Pancreas (tissue), 10 donors: ENCODE data around the gene TMEM205. TPM values are rescaled to one million over a fixed set of nuclear protein-coding genes. Genes with fewer than 3 reads are reported as not detected.
"Not testable (repeated sequence)": the region's sequence is repeated elsewhere in the genome, so short reads cannot be mapped to it uniquely, and the experiment has no call there.

Source experiments
- ATAC-seq, 4 donors: fragments of 200-7000 bp; cut with Tn5 transposase; one replicate each; pipeline versions ENCODE4 v1.8.0 to v1.9.1; 2020; ENCODE audit warnings: mild to moderate bottlenecking in 4 of 4, moderate library complexity in 4 of 4
- DNase-seq, 6 donors: peaks; one replicate each; pipeline ENCODE4 v3.0.0-alpha.2; 2020
- FAIRE-seq: peaks from 2 replicates; lab custom pipeline; 2012; peaks lifted over from hg19 to GRCh38; lab: Jason Lieb, UNC
- H3K27ac ChIP-seq, 4 donors: fragments of 200-600 bp; sonication (generic); 1 replicate in 3 of 4; 2 replicates in 1 of 4; pipeline versions ENCODE4 v1.5.0 to v1.8.0; 2020
- H3K27me3 ChIP-seq, 4 donors: fragments of 200-600 bp; one replicate each; pipeline ENCODE4 v1.8.0; 2021
- H3K36me3 ChIP-seq, 3 donors: fragments of 200-600 bp; sonication (generic) in 1 of 3; one replicate each; pipeline versions ENCODE4 v1.5.0 to v1.8.0; 2020 to 2021
- H3K4me1 ChIP-seq, 3 donors: fragments of 200-600 bp; one replicate each; pipeline ENCODE4 v1.8.0; 2021
- H3K4me3 ChIP-seq, 4 donors: fragments of 200-600 bp; sonication (generic) in 2 of 4; one replicate each; pipeline versions ENCODE4 v1.5.0 to v1.8.0; 2020 to 2021
- H3K9me3 ChIP-seq, 4 donors: fragments of 200-600 bp; one replicate each; pipeline ENCODE4 v1.8.0; 2021
- WGBS, 2 donors: extraction: QIAGEN DNeasy Blood & Tissue Kit; methylation state at CpG; one replicate each; pipeline ENCODE4 v1.1.7; 2013; 5-methylcytosine and 5-hydroxymethylcytosine counted together
- intact Hi-C, 3 donors: fragments of 100-400 bp; cut with DNase I; formaldehyde crosslinking; loops; one replicate each; pipeline versions ENCODE4 v1.11.1 to v1.14.2; 2022
- polyA plus RNA-seq, 2 donors: library from polyadenylated mRNA; stranded (reverse); fragments of 200-250 nt; gene quantifications; one replicate each; pipeline ENCODE4 v1.2.3, GENCODE V29; 2013
- total RNA-seq, 6 donors: library from RNA; stranded (reverse); fragmentation: NEBNext Ultra II Directional in 4 of 6; extraction: Animal tissue kit (Norgen Biotek cat#: 25700) in 4 of 6; gene quantifications; one replicate each; pipeline versions ENCODE4 v1.2.1 to v1.2.4, GENCODE V29; 2021 to 2023
- TF ChIP-seq, protein P1 (sequence below), 4 donors: fragments of 200-600 bp; sonication (generic) in 3 of 4; IDR thresholded peaks; one replicate each; pipeline versions ENCODE4 v1.5.0 to v1.8.0; 2021; ENCODE audit warnings: antibody characterized with exemption in 4 of 4
- donor health status: healthy with polysubstance abuse.
- donor health status: DM: no; HTN: no; CAD: no; lungs with moderate emphysema.
- donor health status: DM: no; HTN: no; CAD: no.
- donor health status: control.
- donor health status: control.
- donor health status: Bipolar disorder and iron deficiency.
- donor health status: DM: yes; HTN: yes; CAD: no.
- donor health status: DM: no; HTN: no; CAD: no.
- donor health status: DM: no; HTN: no; CAD: no.
- donor health status: DM: yes; HTN: yes; CAD: no.

The TMEM205 gene
- total and polyA plus RNA-seq, 8 donors: 41.4 to 175 (median 57.9) TPM

DNA sequence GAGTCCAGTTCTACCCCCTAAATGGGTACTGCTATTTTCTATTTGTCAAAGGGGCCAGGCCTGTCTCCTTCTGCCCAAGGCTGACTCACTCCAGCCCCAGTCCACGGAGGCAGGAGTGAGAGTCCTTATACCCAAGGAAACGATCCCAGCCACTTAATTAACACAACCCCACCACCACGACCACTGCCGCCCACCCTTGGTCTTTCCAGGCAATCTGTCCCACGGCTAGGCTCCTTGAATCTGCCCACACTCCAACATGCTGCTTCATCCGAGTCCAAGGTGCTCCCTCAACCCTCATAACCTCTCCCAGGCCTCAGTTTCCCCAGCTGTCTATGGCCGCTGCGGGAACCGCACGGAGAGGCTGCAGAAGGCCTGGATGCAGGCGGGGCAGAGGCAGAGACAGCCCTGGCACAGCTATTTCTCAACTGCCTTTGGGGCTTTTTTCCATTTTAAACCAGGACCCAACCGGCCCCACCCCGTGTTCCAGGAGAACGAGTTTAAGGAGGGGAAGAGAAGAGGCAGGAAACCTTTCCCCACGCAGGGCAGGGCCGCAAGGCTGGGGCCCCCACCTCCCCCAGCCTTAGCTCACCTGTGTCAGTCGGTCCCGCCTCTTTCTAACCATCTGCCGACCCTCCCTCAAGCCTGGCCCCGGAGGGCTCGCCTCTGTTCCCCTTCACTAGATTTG lies 7.4 kb downstream of the TMEM205 start:
- Histone ChIP-seq H3K27me3 (no peaks in the 10 kb centered on the region), H3K4me1 (peaks cover 4 to 9% (median 4%) of the 10 kb centered on the region in 3 donors), H3K4me3 (peak overlapping the region; percentile 72 to 94 (median 88)), H3K36me3 (peaks cover 3 to 28% (median 20%) of the 10 kb centered on the region in 3 donors), H3K9me3 (no peaks in the 10 kb centered on the region), H3K27ac (peak overlapping the region; percentile 61 to 85 (median 78))
- TF ChIP-seq, protein P1, sequence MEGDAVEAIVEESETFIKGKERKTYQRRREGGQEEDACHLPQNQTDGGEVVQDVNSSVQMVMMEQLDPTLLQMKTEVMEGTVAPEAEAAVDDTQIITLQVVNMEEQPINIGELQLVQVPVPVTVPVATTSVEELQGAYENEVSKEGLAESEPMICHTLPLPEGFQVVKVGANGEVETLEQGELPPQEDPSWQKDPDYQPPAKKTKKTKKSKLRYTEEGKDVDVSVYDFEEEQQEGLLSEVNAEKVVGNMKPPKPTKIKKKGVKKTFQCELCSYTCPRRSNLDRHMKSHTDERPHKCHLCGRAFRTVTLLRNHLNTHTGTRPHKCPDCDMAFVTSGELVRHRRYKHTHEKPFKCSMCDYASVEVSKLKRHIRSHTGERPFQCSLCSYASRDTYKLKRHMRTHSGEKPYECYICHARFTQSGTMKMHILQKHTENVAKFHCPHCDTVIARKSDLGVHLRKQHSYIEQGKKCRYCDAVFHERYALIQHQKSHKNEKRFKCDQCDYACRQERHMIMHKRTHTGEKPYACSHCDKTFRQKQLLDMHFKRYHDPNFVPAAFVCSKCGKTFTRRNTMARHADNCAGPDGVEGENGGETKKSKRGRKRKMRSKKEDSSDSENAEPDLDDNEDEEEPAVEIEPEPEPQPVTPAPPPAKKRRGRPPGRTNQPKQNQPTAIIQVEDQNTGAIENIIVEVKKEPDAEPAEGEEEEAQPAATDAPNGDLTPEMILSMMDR (IDR thresholded peaks at IDR 0.05): no peak
- ATAC-seq: peak; percentile 41 to 57 (median 44)
- intact Hi-C loops: no loop called here
- DNase-seq: peak in 2 of 6 donors; percentile 35 to 38
- WGBS, 2 donors: 18 to 19% methylated on average over 21 of the region's 21 CpGs
- FAIRE-seq: no peak

DNA sequence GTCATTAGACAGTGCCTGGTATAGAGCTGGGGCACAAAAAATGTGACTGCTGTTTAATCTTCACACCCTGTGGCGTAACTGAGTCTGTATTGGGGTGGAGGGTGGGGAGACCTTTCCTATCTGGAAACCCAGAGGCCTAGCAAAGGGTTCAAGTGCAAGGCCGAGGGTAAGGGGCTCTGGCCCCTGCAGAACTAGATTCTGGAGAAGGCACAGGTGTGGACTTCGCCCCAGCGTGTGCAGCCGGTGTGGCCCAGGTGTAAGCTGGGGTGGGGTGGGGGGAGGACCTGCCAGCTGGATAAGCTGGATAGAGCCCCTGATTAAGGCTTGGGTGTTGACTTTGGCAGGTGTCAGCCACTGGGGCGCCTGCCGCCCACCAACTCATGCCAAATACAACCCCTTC lies 7.9 kb downstream of the TMEM205 start:
- H3K27me3 ChIP-seq: no peaks in the 10 kb centered on the region
- H3K9me3 ChIP-seq: no peaks in the 10 kb centered on the region
- H3K36me3 ChIP-seq: peaks cover 3 to 34% (median 23%) of the 10 kb centered on the region in 3 donors
- TF ChIP-seq, protein P1 (IDR thresholded peaks at IDR 0.05): no peak
- DNase-seq (peak in 4 of 6 donors; percentile 31 to 51 (median 48)), ATAC-seq (peak; percentile 19 to 60 (median 30)), FAIRE-seq (no peak)
- H3K4me3 ChIP-seq: peak overlapping the region; percentile 72 to 94 (median 88)
- H3K4me1 ChIP-seq: peaks cover 0 to 5% (median 4%) of the 10 kb centered on the region in 3 donors
- intact Hi-C loops: no loop called here
- WGBS, 2 donors: 33 to 39% methylated on average over 7 of the region's 7 CpGs
- H3K27ac ChIP-seq: peak overlapping the region in 1 of 4 donors; percentile 80

DNA sequence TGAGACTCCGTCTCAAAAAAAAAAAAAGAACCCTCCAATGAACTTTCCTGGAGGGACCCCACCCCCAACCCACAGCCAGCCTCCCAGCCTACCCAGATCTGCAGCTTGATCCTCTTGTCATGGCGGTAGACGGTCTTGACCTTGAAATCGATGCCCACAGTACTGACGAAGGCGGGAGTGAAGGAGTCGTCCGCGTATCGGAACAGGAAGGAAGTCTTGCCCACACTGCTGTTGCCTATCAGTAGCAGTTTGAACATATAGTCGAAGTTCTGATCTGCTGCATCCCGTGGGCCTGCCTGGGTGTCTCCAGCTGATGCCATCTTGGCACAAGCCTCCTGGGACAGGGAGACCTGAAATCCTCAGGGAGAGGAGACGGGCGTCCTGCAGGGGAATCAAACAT lies 9.0 kb downstream of the TMEM205 start:
- no peaks in the 10 kb centered on the region for H3K9me3 ChIP-seq
- H3K4me3 ChIP-seq: peak overlapping the region in 1 of 4 donors; percentile 93
- peaks cover 7 to 45% (median 23%) of the 10 kb centered on the region in 3 donors for H3K36me3 ChIP-seq
- intact Hi-C loops: no loop called here
- FAIRE-seq (no peak), DNase-seq (no peak), ATAC-seq (no peak)
- H3K27me3 ChIP-seq: no peaks in the 10 kb centered on the region
- WGBS, 2 donors: 31 to 44% methylated on average over 14 of the region's 14 CpGs
- peaks cover 0 to 5% (median 4%) of the 10 kb centered on the region in 3 donors for H3K4me1 ChIP-seq
- TF ChIP-seq, protein P1 (IDR thresholded peaks at IDR 0.05): no peak
- H3K27ac ChIP-seq: no peak overlapping the region

DNA sequence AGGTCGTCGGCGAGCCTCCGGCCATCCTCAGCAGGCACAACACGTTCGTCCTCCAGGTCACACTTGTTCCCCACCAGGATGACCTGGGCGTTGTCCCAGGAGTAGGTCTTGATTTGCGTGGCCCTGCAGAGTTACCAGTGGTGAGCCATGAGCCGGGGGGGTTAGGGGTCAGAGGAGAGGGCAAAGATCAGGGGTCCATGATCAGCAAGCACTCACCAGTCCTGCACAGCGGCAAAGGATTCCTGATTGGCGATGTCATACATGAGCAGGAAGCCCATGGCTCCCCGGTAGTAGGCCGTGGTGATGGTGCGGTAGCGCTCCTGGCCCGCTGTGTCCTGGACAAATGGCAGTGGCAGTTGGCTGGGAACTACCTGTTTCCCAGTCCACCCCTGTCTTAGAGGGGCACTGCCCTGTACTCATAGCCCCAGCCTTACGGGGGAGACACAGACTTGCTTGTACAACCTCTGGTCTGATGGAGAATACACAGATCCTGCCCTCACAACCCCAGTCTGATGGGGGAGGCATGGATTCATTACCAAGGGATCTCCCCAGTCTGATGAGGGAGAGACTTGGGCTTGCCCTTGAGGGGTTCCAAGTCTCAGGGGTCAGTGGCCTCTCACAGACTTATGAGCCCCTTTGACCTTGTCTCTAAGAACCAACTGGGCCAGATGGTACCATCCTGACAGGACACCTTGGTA lies 10.5 kb downstream of the TMEM205 start:
- intact Hi-C loops: no loop called here
- H3K27me3 ChIP-seq: no peaks in the 10 kb centered on the region
- no peak for ATAC-seq
- no peak overlapping the region for H3K27ac ChIP-seq
- H3K4me3 ChIP-seq: no peak overlapping the region
- H3K9me3 ChIP-seq: no peaks in the 10 kb centered on the region
- peaks cover 0 to 5% (median 4%) of the 10 kb centered on the region in 3 donors for H3K4me1 ChIP-seq
- TF ChIP-seq, protein P1 (IDR thresholded peaks at IDR 0.05): no peak
- no peak for DNase-seq
- peaks cover 7 to 55% (median 23%) of the 10 kb centered on the region in 3 donors for H3K36me3 ChIP-seq
- 94 to 97% methylated on average over 17 of the region's 17 CpGs for WGBS, 2 donors
- no peak for FAIRE-seq

DNA sequence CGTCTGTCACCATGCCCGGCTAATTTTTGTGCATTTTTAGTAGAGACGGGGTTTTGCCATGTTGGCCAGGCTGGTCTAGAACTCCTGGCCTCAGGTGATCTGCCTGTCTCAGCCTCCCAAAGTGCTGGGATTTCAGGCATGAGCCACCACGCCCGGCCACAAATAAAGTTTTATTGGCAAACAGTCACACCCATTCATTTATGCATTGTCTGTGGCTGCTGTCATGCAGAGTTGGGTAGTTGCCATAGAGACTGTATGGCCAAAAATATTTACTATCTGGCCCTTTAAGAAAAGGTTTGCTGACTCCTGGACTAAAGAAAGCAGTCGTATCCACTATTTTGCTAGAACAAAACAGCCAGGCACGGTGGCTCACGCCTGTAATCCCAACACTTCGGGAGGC lies 12.2 kb downstream of the TMEM205 start:
- ATAC-seq, H3K27me3 ChIP-seq, H3K4me1 ChIP-seq, H3K4me3 ChIP-seq, H3K9me3 ChIP-seq, FAIRE-seq, intact Hi-C loops, H3K27ac ChIP-seq: not testable (repeated sequence)
- DNase-seq: peak in 1 of 6 donors; percentile 4
- 85 to 87% methylated on average over 9 of the region's 9 CpGs for WGBS, 2 donors
- peaks cover 7 to 60% (median 23%) of the 10 kb centered on the region in 3 donors for H3K36me3 ChIP-seq
